ENCODE data around the gene PPP1R14B. TPM values are rescaled to one million over a fixed set of nuclear protein-coding genes. Genes with fewer than 3 reads are reported as not detected.
A peak's percentile ranks its signal among the peaks of the same experiment; 100 is the strongest.

The PPP1R14B gene
- polyA plus RNA-seq, 1 experiment: 119 TPM

- CTCF ChIA-PET: interaction anchor here (1.2 to 1.4 kb wide), 2 partner anchors 11 to 65 kb away, joined by 3 read pairs; partner anchors contain the start of gene PLCB3
- Histone ChIP-seq H3K27me3 (ENCODE audit: control insufficient read depth, insufficient read depth, low read length) (no peaks in the 10 kb centered on the region), H3K27ac (ENCODE audit: low read depth, low read length) (peak overlapping the region; percentile 94), H3K4me3 (ENCODE audit: low read depth, low read length) (peak overlapping the region; percentile 77), H3K9me3 (ENCODE audit: control insufficient read depth, insufficient read depth, low read length) (peaks cover 4% of the 10 kb centered on the region; the same call in 1 of the 2 replicates)
- POLR2A ChIA-PET: no interaction called here
- no peak for TF ChIP-seq CTCF (IDR thresholded peaks at IDR 0.05; ENCODE audit: low read depth, low read length)
- DNase-seq (ENCODE audit: low read depth, low spot score): no peak
Observed at GRCh38 chr11:64239662-64240434, 6.9 kb downstream of the PPP1R14B start.

- ChIA-PET POLR2A (no interaction called here), CTCF (interaction anchor here (1.4 kb wide), 1 partner anchor 66 kb away, joined by 3 read pairs; no protein-coding TSS in a partner anchor)
- H3K27ac ChIP-seq (ENCODE audit: low read depth, low read length): no peak overlapping the region
Observed at GRCh38 chr11:64238999-64239398, 7.7 kb downstream of the PPP1R14B start.

GRCh38 chr11:64238076-64238475 is 8.7 kb downstream of the PPP1R14B start:
- Histone ChIP-seq H3K27me3 (ENCODE audit: control insufficient read depth, insufficient read depth, low read length) (no peaks in the 10 kb centered on the region), H3K9me3 (ENCODE audit: control insufficient read depth, insufficient read depth, low read length) (peaks cover 4% of the 10 kb centered on the region; the same call in 1 of the 2 replicates), H3K27ac (ENCODE audit: low read depth, low read length) (no peak overlapping the region), H3K4me3 (ENCODE audit: low read depth, low read length) (no peak overlapping the region)
- ChIA-PET POLR2A (interaction anchor here (0.6 kb wide), 1 partner anchor 243 kb away, joined by 3 read pairs; no protein-coding TSS in a partner anchor), CTCF (no interaction called here)
- no peak for DNase-seq (ENCODE audit: low read depth, low spot score)
- TF ChIP-seq CTCF (IDR thresholded peaks at IDR 0.05; ENCODE audit: low read depth, low read length): no peak

More at GRCh38 chr11:64238999-64239398, 7.7 kb downstream of the PPP1R14B start:
- H3K4me3 ChIP-seq (ENCODE audit: low read depth, low read length): no peak overlapping the region
- H3K27me3 ChIP-seq (ENCODE audit: control insufficient read depth, insufficient read depth, low read length): no peaks in the 10 kb centered on the region
- TF ChIP-seq CTCF (IDR thresholded peaks at IDR 0.05; ENCODE audit: low read depth, low read length): no peak
- DNase-seq (ENCODE audit: low read depth, low spot score): no peak
- H3K9me3 ChIP-seq (ENCODE audit: control insufficient read depth, insufficient read depth, low read length): peaks cover 4% of the 10 kb centered on the region; the same call in 1 of the 2 replicates

- no peak overlapping the region for H3K4me3 ChIP-seq (ENCODE audit: low read depth, low read length)
- CTCF ChIA-PET: no interaction called here
- no peak for TF ChIP-seq CTCF (IDR thresholded peaks at IDR 0.05; ENCODE audit: low read depth, low read length)
- POLR2A ChIA-PET: no interaction called here
- no peak for DNase-seq (ENCODE audit: low read depth, low spot score)
- H3K27me3 ChIP-seq (ENCODE audit: control insufficient read depth, insufficient read depth, low read length): no peaks in the 10 kb centered on the region
- H3K9me3 ChIP-seq (ENCODE audit: control insufficient read depth, insufficient read depth, low read length): peaks cover 4% of the 10 kb centered on the region; the same call in 1 of the 2 replicates
- H3K27ac ChIP-seq (ENCODE audit: low read depth, low read length): no peak overlapping the region
Observed at GRCh38 chr11:64237484-64237951, 9.2 kb downstream of the PPP1R14B start.

Measured in AG04450 (cell line).